ENCODE results near the gene THAP5. TPM values are rescaled to one million over a fixed set of nuclear protein-coding genes. Genes with fewer than 3 reads are reported as not detected.
"Not testable (repeated sequence)": the region's sequence is repeated elsewhere in the genome, so short reads cannot be mapped to it uniquely, and the experiment has no call there.

The THAP5 gene
- total RNA-seq, 2 donors from 2014 or later, result 23.3 to 28.9 TPM

DNA sequence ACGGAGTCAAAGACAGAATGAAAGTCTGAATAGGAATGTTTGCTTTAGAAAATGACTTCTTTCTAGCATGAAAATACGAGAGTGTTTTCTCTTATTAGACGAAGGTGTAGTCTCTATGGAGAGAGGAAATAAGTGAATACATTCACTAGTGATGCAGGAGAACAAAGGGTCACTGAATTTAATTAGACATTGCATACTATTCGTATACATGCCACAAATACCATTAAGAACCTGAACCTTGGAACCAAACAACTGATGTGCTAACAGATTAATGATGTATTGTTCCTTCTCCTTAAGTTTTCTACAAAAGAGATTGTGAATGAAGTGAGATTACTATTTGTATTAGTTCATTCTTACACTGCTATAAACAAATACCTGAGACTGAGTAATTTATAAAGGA is 10.3 kb downstream of the THAP5 start:
- Histone ChIP-seq H3K27me3 (no peaks in the 10 kb centered on the region), H3K36me3 (no peaks in the 10 kb centered on the region), H3K9me3 (peaks cover 0 to 11% of the 10 kb centered on the region in 2 donors), H3K4me3 (no peak overlapping the region), H3K27ac (no peak overlapping the region), H3K4me1 (no peaks in the 10 kb centered on the region)
- no peak for DNase-seq (ENCODE audit: low spot score)
- TF ChIP-seq, protein P1, sequence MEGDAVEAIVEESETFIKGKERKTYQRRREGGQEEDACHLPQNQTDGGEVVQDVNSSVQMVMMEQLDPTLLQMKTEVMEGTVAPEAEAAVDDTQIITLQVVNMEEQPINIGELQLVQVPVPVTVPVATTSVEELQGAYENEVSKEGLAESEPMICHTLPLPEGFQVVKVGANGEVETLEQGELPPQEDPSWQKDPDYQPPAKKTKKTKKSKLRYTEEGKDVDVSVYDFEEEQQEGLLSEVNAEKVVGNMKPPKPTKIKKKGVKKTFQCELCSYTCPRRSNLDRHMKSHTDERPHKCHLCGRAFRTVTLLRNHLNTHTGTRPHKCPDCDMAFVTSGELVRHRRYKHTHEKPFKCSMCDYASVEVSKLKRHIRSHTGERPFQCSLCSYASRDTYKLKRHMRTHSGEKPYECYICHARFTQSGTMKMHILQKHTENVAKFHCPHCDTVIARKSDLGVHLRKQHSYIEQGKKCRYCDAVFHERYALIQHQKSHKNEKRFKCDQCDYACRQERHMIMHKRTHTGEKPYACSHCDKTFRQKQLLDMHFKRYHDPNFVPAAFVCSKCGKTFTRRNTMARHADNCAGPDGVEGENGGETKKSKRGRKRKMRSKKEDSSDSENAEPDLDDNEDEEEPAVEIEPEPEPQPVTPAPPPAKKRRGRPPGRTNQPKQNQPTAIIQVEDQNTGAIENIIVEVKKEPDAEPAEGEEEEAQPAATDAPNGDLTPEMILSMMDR (IDR thresholded peaks at IDR 0.05), result no peak

DNA sequence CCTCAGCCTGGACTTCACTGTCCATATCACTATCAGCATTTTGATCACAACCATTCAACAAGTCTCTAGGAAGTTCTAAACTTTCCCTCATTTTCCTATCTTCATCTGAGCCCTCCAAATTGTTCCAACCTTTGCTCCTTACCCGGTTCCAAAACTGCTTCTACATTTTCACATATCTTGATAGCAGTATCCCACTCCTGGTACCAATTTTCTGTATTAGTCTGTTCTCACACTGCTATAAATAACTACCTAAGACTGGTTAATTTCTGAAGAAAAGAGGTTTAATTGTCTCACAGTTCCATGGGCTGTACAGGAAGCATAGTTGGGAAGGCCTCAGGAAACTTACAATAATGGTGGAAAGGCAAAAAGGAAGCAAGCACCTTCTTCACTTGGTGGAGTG is 11.9 kb downstream of the THAP5 start:
- no peak for DNase-seq (ENCODE audit: low spot score)
- Histone ChIP-seq H3K4me1 (no peaks in the 10 kb centered on the region), H3K4me3 (no peak overlapping the region), H3K27me3 (no peaks in the 10 kb centered on the region), H3K36me3 (no peaks in the 10 kb centered on the region), H3K27ac (no peak overlapping the region), H3K9me3 (peaks cover 0 to 11% of the 10 kb centered on the region in 2 donors)
- TF ChIP-seq, protein P1 (IDR thresholded peaks at IDR 0.05), result no peak

DNA sequence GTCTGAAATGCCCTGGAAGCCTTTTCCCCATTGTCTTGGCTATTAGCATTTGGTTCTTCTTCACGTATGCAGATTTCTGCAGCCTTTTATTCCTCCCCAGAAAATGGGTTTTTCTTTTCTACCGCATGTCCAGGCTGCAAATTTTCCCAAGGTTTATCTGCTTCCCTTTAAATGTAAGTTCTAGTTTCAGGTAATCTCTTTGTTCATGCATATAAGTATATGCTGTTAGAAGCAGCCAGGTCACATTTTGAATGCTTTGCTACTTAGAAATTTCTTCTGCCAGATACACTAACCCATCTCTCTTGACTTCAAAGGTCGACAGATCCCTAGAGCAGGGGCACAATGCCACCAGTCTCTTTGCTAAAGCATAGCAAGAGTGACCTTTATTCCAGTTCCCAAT is 12.3 kb downstream of the THAP5 start:
- Histone ChIP-seq H3K27me3 (no peaks in the 10 kb centered on the region), H3K4me3 (no peak overlapping the region), H3K9me3 (peaks cover 0 to 11% of the 10 kb centered on the region in 2 donors), H3K4me1 (no peaks in the 10 kb centered on the region), H3K36me3 (no peaks in the 10 kb centered on the region), H3K27ac (no peak overlapping the region)
- DNase-seq (ENCODE audit: low spot score), result no peak
- TF ChIP-seq, protein P1 (IDR thresholded peaks at IDR 0.05), result no peak

DNA sequence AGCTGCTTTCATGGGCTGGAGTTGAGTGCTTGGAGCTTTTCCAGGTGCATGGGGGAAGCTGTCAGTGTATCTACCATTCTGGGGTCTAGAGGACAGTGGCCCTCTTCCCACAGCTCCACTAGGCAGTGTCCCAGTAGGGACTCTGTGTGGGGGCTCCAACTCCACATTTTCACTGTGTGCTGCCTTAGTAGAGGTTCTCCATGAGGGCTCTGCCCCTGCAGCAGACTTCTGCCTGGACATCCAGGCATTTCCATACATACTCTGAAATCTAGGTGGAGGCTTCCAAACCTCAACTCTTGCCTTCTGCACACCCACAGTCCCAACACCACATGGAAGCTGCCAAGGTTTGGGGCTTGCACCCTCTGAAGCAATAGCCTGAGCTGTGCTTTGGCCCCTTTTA is 12.8 kb downstream of the THAP5 start:
- not testable (repeated sequence) for H3K4me3 ChIP-seq; H3K27me3 ChIP-seq; H3K4me1 ChIP-seq; H3K36me3 ChIP-seq; DNase-seq (ENCODE audit: low spot score); H3K27ac ChIP-seq
- H3K9me3 ChIP-seq, result peaks cover 0 to 11% of the 10 kb centered on the region in 2 donors

- H3K27ac ChIP-seq; H3K27me3 ChIP-seq; H3K9me3 ChIP-seq; H3K36me3 ChIP-seq; DNase-seq (ENCODE audit: low spot score); H3K4me3 ChIP-seq; H3K4me1 ChIP-seq: not testable (repeated sequence)
Measured at GRCh38 chr7:108548141-108548896, 21.2 kb downstream of the THAP5 start.

DNA sequence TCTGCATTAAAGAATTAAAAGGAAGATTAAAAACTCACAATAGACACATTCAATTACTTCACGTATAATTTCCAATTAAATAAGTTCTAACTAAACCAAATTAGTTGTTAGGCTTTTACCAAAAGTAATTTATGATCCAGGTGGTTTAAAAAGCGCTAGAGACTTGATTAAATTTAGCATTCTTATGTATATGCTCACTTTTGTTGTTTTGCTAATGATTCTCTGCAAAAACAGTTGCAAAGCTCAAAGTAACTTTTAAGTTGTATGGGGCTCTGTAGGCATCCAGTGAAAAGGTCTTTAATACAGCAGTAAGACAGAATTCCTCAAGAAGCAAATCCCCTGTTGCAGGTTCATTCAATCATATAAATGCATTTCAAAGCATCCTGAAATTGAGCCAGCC is 28.0 kb downstream of the THAP5 start:
- H3K36me3 ChIP-seq, result no peaks in the 10 kb centered on the region
- H3K4me1 ChIP-seq, result no peaks in the 10 kb centered on the region
- H3K9me3 ChIP-seq, result no peaks in the 10 kb centered on the region
- no peak for DNase-seq (ENCODE audit: low spot score)
- H3K27me3 ChIP-seq, result no peaks in the 10 kb centered on the region
- no peak overlapping the region for H3K4me3 ChIP-seq
- no peak overlapping the region for H3K27ac ChIP-seq
- TF ChIP-seq, protein P1 (IDR thresholded peaks at IDR 0.05), result no peak

- not testable (repeated sequence) for H3K9me3 ChIP-seq; H3K4me3 ChIP-seq; DNase-seq (ENCODE audit: low spot score); H3K36me3 ChIP-seq; H3K4me1 ChIP-seq; H3K27me3 ChIP-seq; H3K27ac ChIP-seq
Measured at GRCh38 chr7:108538685-108539084, 30.8 kb downstream of the THAP5 start.

DNA sequence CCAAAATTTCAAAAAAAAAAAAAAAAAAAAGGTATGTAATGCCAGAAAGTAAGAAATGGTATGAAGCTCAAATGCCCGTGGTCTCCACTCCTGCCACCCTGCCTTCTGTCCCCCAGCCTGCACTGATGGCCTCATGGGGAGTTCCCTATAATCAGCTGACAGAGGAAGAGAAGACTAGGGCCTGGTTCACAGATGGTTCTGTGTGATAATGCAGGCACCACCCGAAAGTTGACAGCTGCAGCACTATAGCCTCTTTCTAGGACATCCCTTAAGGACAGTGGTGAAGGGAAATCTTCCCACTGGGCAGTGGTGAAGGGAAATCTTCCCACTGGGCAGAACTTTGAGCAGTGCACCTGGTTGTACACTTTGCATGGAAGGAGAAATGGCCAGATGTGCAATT is 31.3 kb downstream of the THAP5 start:
- H3K27ac ChIP-seq; H3K4me1 ChIP-seq; H3K27me3 ChIP-seq; DNase-seq (ENCODE audit: low spot score); H3K4me3 ChIP-seq; H3K36me3 ChIP-seq; H3K9me3 ChIP-seq: not testable (repeated sequence)
